IMR-90 (cell line): ENCODE results near the gene FXYD5. TPM values are rescaled to one million over a fixed set of nuclear protein-coding genes. Genes with fewer than 3 reads are reported as not detected.

Experiments used
- ATAC-seq: fragments of 200-7000 bp; cut with Tn5 transposase; 2 replicates; pipeline ENCODE4 v1.9.1; 2020; ENCODE audit warnings: low read depth, mild to moderate bottlenecking, moderate library complexity
- Bru-seq: library from RNA; stranded (reverse); fragments of 400-500 nt; gene quantifications from one replicate; lab custom pipeline; 2021; lab: Mats Ljungman, UMichigan
- BruChase-seq, 2 experiments: library from RNA; stranded (reverse); fragments of 400-500 nt; gene quantifications; one replicate each; lab custom pipeline; 2021; lab: Mats Ljungman, UMichigan
- BruUV-seq: library from RNA; stranded (reverse); fragments of 400-500 nt; replicated peaks from 2 replicates; lab custom pipeline; 2021; lab: Mats Ljungman, UMichigan
- CTCF ChIA-PET: fragments of 300-600 bp; formaldehyde crosslinking; extraction: SDS; loops from one replicate; lab custom pipeline; 2021; ENCODE audit warnings: antibody characterized with exemption; lab: Yijun Ruan, JAX
- POLR2A ChIA-PET: fragments of 300-600 bp; sonication (Branson Sonifier 250); formaldehyde crosslinking; loops from one replicate; lab custom pipeline; 2022; ENCODE audit warnings: antibody characterized with exemption; ENCODE audit not compliant: unreplicated experiment; lab: Charles Lee
- DNase-seq: peaks from one replicate; pipeline ENCODE4 v3.0.0; 2013
- H2AFZ ChIP-seq: replicated peaks from 2 replicates; pipeline ENCODE3; 2013; ENCODE audit warnings: low read length, mild to moderate bottlenecking; ENCODE audit not compliant: poor library complexity
- H2AK5ac ChIP-seq: 2 replicates; pipeline ENCODE4 v1.6.1; 2013; ENCODE audit warnings: low read depth, low read length, inconsistent platforms
- H2AK9ac ChIP-seq: replicated peaks from 2 replicates; pipeline ENCODE3; 2013; ENCODE audit warnings: mild to moderate bottlenecking, low read depth, low read length, moderate library complexity; ENCODE audit not compliant: poor library complexity
- H2BK120ac ChIP-seq: 2 replicates; pipeline ENCODE4 v1.6.1; 2013; ENCODE audit warnings: low read depth, low read length, inconsistent platforms
- H2BK15ac ChIP-seq: 3 replicates; pipeline ENCODE4 v1.6.1; 2013; ENCODE audit warnings: low read depth, low read length, inconsistent platforms
- H2BK20ac ChIP-seq: 2 replicates; pipeline ENCODE4 v1.6.1; 2013; ENCODE audit warnings: low read depth, mild to moderate bottlenecking, inconsistent platforms, low read length, moderate library complexity
- H2BK5ac ChIP-seq: 2 replicates; pipeline ENCODE4 v1.6.1; 2013; ENCODE audit warnings: mild to moderate bottlenecking, low read depth, low read length, inconsistent platforms; ENCODE audit not compliant: poor library complexity, severe bottlenecking
- H3K14ac ChIP-seq: replicated peaks from 2 replicates; pipeline ENCODE4 v1.6.1; 2013; ENCODE audit warnings: low read depth, low read length, inconsistent platforms
- H3K18ac ChIP-seq: 2 replicates; pipeline ENCODE4 v1.6.1; 2013; ENCODE audit warnings: low read depth, low read length, control low read depth
- H3K23ac ChIP-seq: 2 replicates; pipeline ENCODE4 v1.6.1; 2013; ENCODE audit warnings: low read depth, low read length, inconsistent platforms
- H3K27ac ChIP-seq: 2 replicates; pipeline ENCODE4 v1.5.1; 2013; ENCODE audit warnings: mild to moderate bottlenecking, control low read depth, low read length; ENCODE audit not compliant: insufficient read depth
- H3K27me3 ChIP-seq: 2 replicates; pipeline ENCODE4 v1.6.1; 2013; ENCODE audit warnings: low read length; ENCODE audit not compliant: control insufficient read depth, insufficient read depth
- H3K36me3 ChIP-seq: 2 replicates; pipeline ENCODE4 v1.6.1; 2013; ENCODE audit warnings: low read length, mixed read lengths; ENCODE audit not compliant: control insufficient read depth, insufficient read depth
- H3K4ac ChIP-seq: 2 replicates; pipeline ENCODE4 v1.6.1; 2013; ENCODE audit warnings: low read depth, low read length, inconsistent platforms
- H3K4me1 ChIP-seq: 2 replicates; pipeline ENCODE4 v1.6.1; 2013; ENCODE audit warnings: low read length, mixed read lengths; ENCODE audit not compliant: control insufficient read depth, insufficient read depth
- H3K4me2 ChIP-seq: 2 replicates; pipeline ENCODE4 v1.6.1; 2013; ENCODE audit warnings: low read depth, mild to moderate bottlenecking, control low read depth, low read length, moderate library complexity
- H3K4me3 ChIP-seq: 2 replicates; pipeline ENCODE4 v1.5.1; 2013; ENCODE audit warnings: low read depth, mild to moderate bottlenecking, control low read depth, low read length, moderate library complexity; ENCODE audit not compliant: insufficient read depth
- H3K56ac ChIP-seq: 2 replicates; pipeline ENCODE4 v1.6.1; 2013; ENCODE audit warnings: low read length, inconsistent platforms; ENCODE audit not compliant: insufficient read depth; ENCODE audit errors: extremely low read depth
- H3K79me1 ChIP-seq, 2 experiments: 2 replicates each; pipeline ENCODE4 v1.6.1; 2013; ENCODE audit warnings: low read length in 2 of 2, inconsistent platforms in 1 of 2, low read depth in 1 of 2
- H3K9ac ChIP-seq: 2 replicates; pipeline ENCODE4 v1.6.1; 2013; ENCODE audit warnings: low read depth, low read length, control low read depth
- H3K9me1 ChIP-seq: 2 replicates; pipeline ENCODE4 v1.6.1; 2013; ENCODE audit warnings: low read length, inconsistent platforms; ENCODE audit not compliant: insufficient read depth
- H3K9me3 ChIP-seq: 2 replicates; pipeline ENCODE4 v1.6.1; 2013; ENCODE audit warnings: low read length; ENCODE audit not compliant: control insufficient read depth, insufficient read depth
- H4K20me1 ChIP-seq: 2 replicates; pipeline ENCODE4 v1.6.1; 2013; ENCODE audit warnings: low read length, inconsistent platforms; ENCODE audit not compliant: insufficient read depth
- H4K5ac ChIP-seq: 2 replicates; pipeline ENCODE4 v1.6.1; 2013; ENCODE audit warnings: mild to moderate bottlenecking, low read depth, low read length, control low read depth
- H4K8ac ChIP-seq, 2 experiments: 2 replicates each; pipeline ENCODE4 v1.6.1; 2013; ENCODE audit warnings: low read depth in 2 of 2, low read length in 2 of 2, control low read depth in 1 of 2, inconsistent platforms in 1 of 2
- H4K91ac ChIP-seq: 2 replicates; pipeline ENCODE4 v1.6.1; 2013; ENCODE audit warnings: low read depth, low read length, inconsistent platforms; ENCODE audit not compliant: insufficient read depth
- BHLHE40 ChIP-seq: fragments of 150-350 bp; IDR thresholded peaks from 2 replicates; pipeline ENCODE4 v1.6.1; 2016; ENCODE audit warnings: mild to moderate bottlenecking, low read depth, low read length
- CEBPB ChIP-seq: IDR thresholded peaks from 2 replicates; pipeline ENCODE4 v1.6.1; 2012; ENCODE audit warnings: low read depth, low read length, improper control_type of control experiment
- CHD1 ChIP-seq: IDR thresholded peaks from 2 replicates; pipeline ENCODE4 v1.6.1; 2012; ENCODE audit warnings: low read depth, low read length, improper control_type of control experiment
- FOS ChIP-seq: fragments of 150-350 bp; IDR thresholded peaks from 2 replicates; pipeline ENCODE4 v1.6.1; 2016; ENCODE audit warnings: low read depth, low read length
- MAFK ChIP-seq: IDR thresholded peaks from 2 replicates; pipeline ENCODE4 v1.6.1; 2012; ENCODE audit warnings: low read depth, low read length, improper control_type of control experiment
- MAZ ChIP-seq: IDR thresholded peaks from 2 replicates; pipeline ENCODE4 v1.6.1; 2012; ENCODE audit warnings: low read depth, mild to moderate bottlenecking, low read length, improper control_type of control experiment, moderate library complexity, borderline replicate concordance
- MXI1 ChIP-seq: IDR thresholded peaks from 2 replicates; pipeline ENCODE4 v1.6.1; 2012; ENCODE audit warnings: low read depth, mild to moderate bottlenecking, low read length, moderate library complexity, borderline replicate concordance
- NFE2L2 ChIP-seq: fragments of 150-350 bp; IDR thresholded peaks from 2 replicates; pipeline ENCODE4 v1.6.1; 2016; ENCODE audit warnings: low read depth, mild to moderate bottlenecking, low read length
- POLR2A ChIP-seq: IDR thresholded peaks from 2 replicates; pipeline ENCODE4 v1.6.1; 2012; ENCODE audit warnings: mild to moderate bottlenecking, low read depth, low read length
- RAD21 ChIP-seq: IDR thresholded peaks from 2 replicates; pipeline ENCODE4 v1.6.1; 2012; ENCODE audit warnings: low read length, improper control_type of control experiment
- RCOR1 ChIP-seq: IDR thresholded peaks from 2 replicates; pipeline ENCODE4 v1.6.1; 2012; ENCODE audit warnings: mild to moderate bottlenecking, low read length, improper control_type of control experiment; ENCODE audit not compliant: insufficient replicate concordance
- SMC3 ChIP-seq: fragments of 150-350 bp; IDR thresholded peaks from 2 replicates; pipeline ENCODE4 v1.6.1; 2016; ENCODE audit warnings: low read depth, mild to moderate bottlenecking, antibody characterized with exemption, low read length, moderate library complexity
- USF2 ChIP-seq: fragments of 150-350 bp; IDR thresholded peaks from 2 replicates; pipeline ENCODE4 v1.6.1; 2017; ENCODE audit warnings: mild to moderate bottlenecking, antibody characterized with exemption, low read length, low read depth
- WGBS, 2 experiments: methylation state at CpG; one replicate each; pipeline versions ENCODE4 v1.1.5 to v1.1.7; 2013; ENCODE audit warnings: missing lambda C conversion rate in 2 of 2; ENCODE audit not compliant: insufficient read length in 1 of 2; ENCODE audit errors: extremely low coverage in 2 of 2; 5-methylcytosine and 5-hydroxymethylcytosine counted together
- dilution Hi-C: fragments of 300-500 bp; cut with HindIII; formaldehyde crosslinking; loops from one replicate; pipeline ENCODE4 v1.14.3; 2018; ENCODE audit warnings: low sequenced_read_pairs; ENCODE audit not compliant: unreplicated experiment
- in situ Hi-C: fragments of 300-500 bp; cut with MboI; formaldehyde crosslinking; loops from 3 replicates; pipeline ENCODE4 v1.14.3; 2019; ENCODE audit warnings: low sequenced_read_pairs, inconsistent platforms, mixed read lengths
- intact Hi-C: fragments of 100-400 bp; cut with micrococcal nuclease; formaldehyde crosslinking; loops from 2 replicates; pipeline ENCODE4 v1.10.0; 2022
- long read RNA-seq: library from polyadenylated mRNA; unstranded; transcript quantifications from one replicate; pipeline ENCODE4 v2.0.0, GENCODE V29; 2021; ENCODE audit not compliant: unreplicated experiment
- polyA plus RNA-seq, 3 experiments: library from polyadenylated mRNA; depleted of rRNA; stranded (reverse); fragments of >200 nt; gene quantifications; 2 replicates each; pipeline ENCODE4 v1.2.3, GENCODE V29; 2012; ENCODE audit warnings: low replicate concordance in 1 of 3
- total RNA-seq: library from RNA; depleted of rRNA; stranded (reverse); fragments of >200 nt; gene quantifications from 2 replicates; pipeline ENCODE4 v1.2.3, GENCODE V29; 2012; rRNA removed

FXYD5 gene
- 45.8 and 53.6 TPM in 2 replicates for total RNA-seq
- 245 and 287 TPM in 2 replicates for polyA plus RNA-seq (2012; rRNA removed)
- 162 and 289 TPM in 2 replicates for polyA plus RNA-seq (2012; cell fraction: cytosol; rRNA removed)
- 57.5 and 83.6 TPM in 2 replicates for polyA plus RNA-seq (2012; cell fraction: nucleus; rRNA removed; ENCODE audit: low replicate concordance)
- percentile 62 among the genes with signal in this experiment for Bru-seq, nascent RNA
- BruChase-seq, experiment 1, labeled RNA remaining after a 6-hour chase: percentile 50 among the genes with signal in this experiment
- percentile 52 among the genes with signal in this experiment for BruChase-seq, experiment 2, labeled RNA remaining after a 2-hour chase
- long read RNA-seq, transcript FXYD5-204 (9 exons, 872 nt): major isoform, 13 of 31 reads
- long read RNA-seq, transcript FXYD5-201 (8 exons, 1,580 nt): minor isoform, 5 of 31 reads
- long read RNA-seq, partial matches to known transcripts: 5 of 31 reads
- long read RNA-seq, other reads (novel, unspliced or antisense): 7 of 31 reads

GRCh38 chr19:35154525-35155406, at the start of gene FXYD5:
Gene FXYD5, plus strand, starts transcription at chr19:35154735. Its CDS starts 816 bp downstream, at chr19:35155551.
- H2BK15ac ChIP-seq: peak within 1 kb of the TSS; percentile 52; the same call in 1 of the 3 replicates
- H3K9me3 ChIP-seq: no peaks in the 10 kb centered on the region
- H2BK120ac ChIP-seq: peak within 1 kb of the TSS; percentile 65
- H4K91ac ChIP-seq: peak within 1 kb of the TSS; percentile 95
- peak within 1 kb of the TSS; percentile 84 for H2BK5ac ChIP-seq
- 0% methylated on average over 6 of the region's 49 CpGs; no CpG with 5 or more reads in 1 of the 2 experiments for WGBS, 2 experiments
- H3K14ac ChIP-seq: peak within 1 kb of the TSS; percentile 91
- peaks cover 8 to 42% of the 10 kb centered on the region in 2 experiments; a peak in 2 of 4 replicates for H3K79me1 ChIP-seq
- peak within 1 kb of the TSS; percentile 90 for H3K23ac ChIP-seq
- peak within 1 kb of the TSS; percentile 45 for H4K5ac ChIP-seq
- 0 out of 2 replicates have a peak, but pooled peaks cover 2% of the 10 kb centered on the region for H4K20me1 ChIP-seq
- peak within 1 kb of the TSS; percentile 100 for H2AFZ ChIP-seq
- H3K4me2 ChIP-seq: peak within 1 kb of the TSS; percentile 85
- H3K9me1 ChIP-seq: peaks cover 12% of the 10 kb centered on the region; the same call in 1 of the 2 replicates
- ChIA-PET CTCF (interaction anchor here (0.5 to 0.9 kb wide), 4 partner anchors 70 to 244 kb away, joined by 3 read pairs; no protein-coding TSS in a partner anchor), POLR2A (interaction anchor here (0.6 kb wide), 1 partner anchor 57 kb away, joined by 6 read pairs; no protein-coding TSS in a partner anchor)
- in situ Hi-C loops: no loop called here
- dilution Hi-C loops: no loop called here
- peak within 1 kb of the TSS; percentile 75 to 97 for H4K8ac ChIP-seq
- peak within 1 kb of the TSS; percentile 69; the same call in 1 of the 2 replicates for H3K56ac ChIP-seq
- H3K9ac ChIP-seq: peak within 1 kb of the TSS; percentile 83
- DNase-seq (peak; percentile 80), ATAC-seq (peak; percentile 85)
- H3K4ac ChIP-seq: peak within 1 kb of the TSS; percentile 87
- H3K4me3 ChIP-seq: peak within 1 kb of the TSS; percentile 79
- intact Hi-C loops: no loop called here
- peak within 1 kb of the TSS; percentile 99 for H2AK9ac ChIP-seq
- H3K27me3 ChIP-seq: no peaks in the 10 kb centered on the region
- H3K36me3 ChIP-seq: peaks cover 19% of the 10 kb centered on the region
- BruUV-seq: no TSS peak
- H2AK5ac ChIP-seq: peak within 1 kb of the TSS; percentile 90
- peak within 1 kb of the TSS; percentile 75 for H3K27ac ChIP-seq
- TF ChIP-seq MXI1 (0 out of 2 replicates have a peak, but pooled peaks have one; percentile 13), CHD1 (no peak), FOS (no peak), MAFK (no peak), BHLHE40 (no peak), CEBPB (peak; percentile 65), SMC3 (no peak), RCOR1 (no peak), MAZ (peak; percentile 70; the same call in 1 of the 2 replicates), USF2 (no peak), NFE2L2 (no peak), RAD21 (peak; percentile 9; the same call in 1 of the 2 replicates), POLR2A (peak; percentile 67)
- H3K4me1 ChIP-seq: peaks cover 9% of the 10 kb centered on the region
- peak within 1 kb of the TSS; percentile 21 for H3K18ac ChIP-seq
- H2BK20ac ChIP-seq: peak within 1 kb of the TSS; percentile 16; the same call in 1 of the 2 replicates
